IMR-90 (cell line): ENCODE results near the gene CYYR1. TPM values are rescaled to one million over a fixed set of nuclear protein-coding genes. Genes with fewer than 3 reads are reported as not detected.

ENCODE experiments used
- ATAC-seq: fragments of 200-7000 bp; cut with Tn5 transposase; 2 replicates; pipeline ENCODE4 v1.9.1; 2020; ENCODE audit warnings: low read depth, mild to moderate bottlenecking, moderate library complexity
- BruUV-seq: library from RNA; stranded (reverse); fragments of 400-500 nt; replicated peaks from 2 replicates; lab custom pipeline; 2021; lab: Mats Ljungman, UMichigan
- CTCF ChIA-PET: fragments of 300-600 bp; formaldehyde crosslinking; extraction: SDS; loops from one replicate; lab custom pipeline; 2021; ENCODE audit warnings: antibody characterized with exemption; lab: Yijun Ruan, JAX
- POLR2A ChIA-PET: fragments of 300-600 bp; sonication (Branson Sonifier 250); formaldehyde crosslinking; loops from one replicate; lab custom pipeline; 2022; ENCODE audit warnings: antibody characterized with exemption; ENCODE audit not compliant: unreplicated experiment; lab: Charles Lee
- DNase-seq: peaks from one replicate; pipeline ENCODE4 v3.0.0; 2013
- H2AFZ ChIP-seq: replicated peaks from 2 replicates; pipeline ENCODE3; 2013; ENCODE audit warnings: low read length, mild to moderate bottlenecking; ENCODE audit not compliant: poor library complexity
- H2AK5ac ChIP-seq: 2 replicates; pipeline ENCODE4 v1.6.1; 2013; ENCODE audit warnings: low read depth, low read length, inconsistent platforms
- H2AK9ac ChIP-seq: replicated peaks from 2 replicates; pipeline ENCODE3; 2013; ENCODE audit warnings: mild to moderate bottlenecking, low read depth, low read length, moderate library complexity; ENCODE audit not compliant: poor library complexity
- H2BK120ac ChIP-seq: 2 replicates; pipeline ENCODE4 v1.6.1; 2013; ENCODE audit warnings: low read depth, low read length, inconsistent platforms
- H2BK15ac ChIP-seq: 3 replicates; pipeline ENCODE4 v1.6.1; 2013; ENCODE audit warnings: low read depth, low read length, inconsistent platforms
- H2BK20ac ChIP-seq: 2 replicates; pipeline ENCODE4 v1.6.1; 2013; ENCODE audit warnings: low read depth, mild to moderate bottlenecking, inconsistent platforms, low read length, moderate library complexity
- H2BK5ac ChIP-seq: 2 replicates; pipeline ENCODE4 v1.6.1; 2013; ENCODE audit warnings: mild to moderate bottlenecking, low read depth, low read length, inconsistent platforms; ENCODE audit not compliant: poor library complexity, severe bottlenecking
- H3K14ac ChIP-seq: replicated peaks from 2 replicates; pipeline ENCODE4 v1.6.1; 2013; ENCODE audit warnings: low read depth, low read length, inconsistent platforms
- H3K18ac ChIP-seq: 2 replicates; pipeline ENCODE4 v1.6.1; 2013; ENCODE audit warnings: low read depth, low read length, control low read depth
- H3K23ac ChIP-seq: 2 replicates; pipeline ENCODE4 v1.6.1; 2013; ENCODE audit warnings: low read depth, low read length, inconsistent platforms
- H3K27ac ChIP-seq: 2 replicates; pipeline ENCODE4 v1.5.1; 2013; ENCODE audit warnings: mild to moderate bottlenecking, control low read depth, low read length; ENCODE audit not compliant: insufficient read depth
- H3K27me3 ChIP-seq: 2 replicates; pipeline ENCODE4 v1.6.1; 2013; ENCODE audit warnings: low read length; ENCODE audit not compliant: control insufficient read depth, insufficient read depth
- H3K36me3 ChIP-seq: 2 replicates; pipeline ENCODE4 v1.6.1; 2013; ENCODE audit warnings: low read length, mixed read lengths; ENCODE audit not compliant: control insufficient read depth, insufficient read depth
- H3K4ac ChIP-seq: 2 replicates; pipeline ENCODE4 v1.6.1; 2013; ENCODE audit warnings: low read depth, low read length, inconsistent platforms
- H3K4me1 ChIP-seq: 2 replicates; pipeline ENCODE4 v1.6.1; 2013; ENCODE audit warnings: low read length, mixed read lengths; ENCODE audit not compliant: control insufficient read depth, insufficient read depth
- H3K4me2 ChIP-seq: 2 replicates; pipeline ENCODE4 v1.6.1; 2013; ENCODE audit warnings: low read depth, mild to moderate bottlenecking, control low read depth, low read length, moderate library complexity
- H3K4me3 ChIP-seq: 2 replicates; pipeline ENCODE4 v1.5.1; 2013; ENCODE audit warnings: low read depth, mild to moderate bottlenecking, control low read depth, low read length, moderate library complexity; ENCODE audit not compliant: insufficient read depth
- H3K56ac ChIP-seq: 2 replicates; pipeline ENCODE4 v1.6.1; 2013; ENCODE audit warnings: low read length, inconsistent platforms; ENCODE audit not compliant: insufficient read depth; ENCODE audit errors: extremely low read depth
- H3K79me1 ChIP-seq, 2 experiments: 2 replicates each; pipeline ENCODE4 v1.6.1; 2013; ENCODE audit warnings: low read length in 2 of 2, inconsistent platforms in 1 of 2, low read depth in 1 of 2
- H3K9ac ChIP-seq: 2 replicates; pipeline ENCODE4 v1.6.1; 2013; ENCODE audit warnings: low read depth, low read length, control low read depth
- H3K9me1 ChIP-seq: 2 replicates; pipeline ENCODE4 v1.6.1; 2013; ENCODE audit warnings: low read length, inconsistent platforms; ENCODE audit not compliant: insufficient read depth
- H3K9me3 ChIP-seq: 2 replicates; pipeline ENCODE4 v1.6.1; 2013; ENCODE audit warnings: low read length; ENCODE audit not compliant: control insufficient read depth, insufficient read depth
- H4K20me1 ChIP-seq: 2 replicates; pipeline ENCODE4 v1.6.1; 2013; ENCODE audit warnings: low read length, inconsistent platforms; ENCODE audit not compliant: insufficient read depth
- H4K5ac ChIP-seq: 2 replicates; pipeline ENCODE4 v1.6.1; 2013; ENCODE audit warnings: mild to moderate bottlenecking, low read depth, low read length, control low read depth
- H4K8ac ChIP-seq, 2 experiments: 2 replicates each; pipeline ENCODE4 v1.6.1; 2013; ENCODE audit warnings: low read depth in 2 of 2, low read length in 2 of 2, control low read depth in 1 of 2, inconsistent platforms in 1 of 2
- H4K91ac ChIP-seq: 2 replicates; pipeline ENCODE4 v1.6.1; 2013; ENCODE audit warnings: low read depth, low read length, inconsistent platforms; ENCODE audit not compliant: insufficient read depth
- BHLHE40 ChIP-seq: fragments of 150-350 bp; IDR thresholded peaks from 2 replicates; pipeline ENCODE4 v1.6.1; 2016; ENCODE audit warnings: mild to moderate bottlenecking, low read depth, low read length
- CEBPB ChIP-seq: IDR thresholded peaks from 2 replicates; pipeline ENCODE4 v1.6.1; 2012; ENCODE audit warnings: low read depth, low read length, improper control_type of control experiment
- CHD1 ChIP-seq: IDR thresholded peaks from 2 replicates; pipeline ENCODE4 v1.6.1; 2012; ENCODE audit warnings: low read depth, low read length, improper control_type of control experiment
- FOS ChIP-seq: fragments of 150-350 bp; IDR thresholded peaks from 2 replicates; pipeline ENCODE4 v1.6.1; 2016; ENCODE audit warnings: low read depth, low read length
- MAFK ChIP-seq: IDR thresholded peaks from 2 replicates; pipeline ENCODE4 v1.6.1; 2012; ENCODE audit warnings: low read depth, low read length, improper control_type of control experiment
- MAZ ChIP-seq: IDR thresholded peaks from 2 replicates; pipeline ENCODE4 v1.6.1; 2012; ENCODE audit warnings: low read depth, mild to moderate bottlenecking, low read length, improper control_type of control experiment, moderate library complexity, borderline replicate concordance
- MXI1 ChIP-seq: IDR thresholded peaks from 2 replicates; pipeline ENCODE4 v1.6.1; 2012; ENCODE audit warnings: low read depth, mild to moderate bottlenecking, low read length, moderate library complexity, borderline replicate concordance
- NFE2L2 ChIP-seq: fragments of 150-350 bp; IDR thresholded peaks from 2 replicates; pipeline ENCODE4 v1.6.1; 2016; ENCODE audit warnings: low read depth, mild to moderate bottlenecking, low read length
- POLR2A ChIP-seq: IDR thresholded peaks from 2 replicates; pipeline ENCODE4 v1.6.1; 2012; ENCODE audit warnings: mild to moderate bottlenecking, low read depth, low read length
- RAD21 ChIP-seq: IDR thresholded peaks from 2 replicates; pipeline ENCODE4 v1.6.1; 2012; ENCODE audit warnings: low read length, improper control_type of control experiment
- RCOR1 ChIP-seq: IDR thresholded peaks from 2 replicates; pipeline ENCODE4 v1.6.1; 2012; ENCODE audit warnings: mild to moderate bottlenecking, low read length, improper control_type of control experiment; ENCODE audit not compliant: insufficient replicate concordance
- RFX5 ChIP-seq: IDR thresholded peaks from 2 replicates; pipeline ENCODE4 v1.8.0; 2012; ENCODE audit warnings: low read depth, mild to moderate bottlenecking, low read length, moderate library complexity
- SMC3 ChIP-seq: fragments of 150-350 bp; IDR thresholded peaks from 2 replicates; pipeline ENCODE4 v1.6.1; 2016; ENCODE audit warnings: low read depth, mild to moderate bottlenecking, antibody characterized with exemption, low read length, moderate library complexity
- WGBS, 2 experiments: methylation state at CpG; one replicate each; pipeline versions ENCODE4 v1.1.5 to v1.1.7; 2013; ENCODE audit warnings: missing lambda C conversion rate in 2 of 2; ENCODE audit not compliant: insufficient read length in 1 of 2; ENCODE audit errors: extremely low coverage in 2 of 2; 5-methylcytosine and 5-hydroxymethylcytosine counted together
- dilution Hi-C: fragments of 300-500 bp; cut with HindIII; formaldehyde crosslinking; loops from one replicate; pipeline ENCODE4 v1.14.3; 2018; ENCODE audit warnings: low sequenced_read_pairs; ENCODE audit not compliant: unreplicated experiment
- in situ Hi-C: fragments of 300-500 bp; cut with MboI; formaldehyde crosslinking; loops from 3 replicates; pipeline ENCODE4 v1.14.3; 2019; ENCODE audit warnings: low sequenced_read_pairs, inconsistent platforms, mixed read lengths
- intact Hi-C: fragments of 100-400 bp; cut with micrococcal nuclease; formaldehyde crosslinking; loops from 2 replicates; pipeline ENCODE4 v1.10.0; 2022
- polyA plus RNA-seq, 3 experiments: library from polyadenylated mRNA; depleted of rRNA; stranded (reverse); fragments of >200 nt; gene quantifications; 2 replicates each; pipeline ENCODE4 v1.2.3, GENCODE V29; 2012; ENCODE audit warnings: low replicate concordance in 1 of 3
- total RNA-seq: library from RNA; depleted of rRNA; stranded (reverse); fragments of >200 nt; gene quantifications from 2 replicates; pipeline ENCODE4 v1.2.3, GENCODE V29; 2012
- TF ChIP-seq, protein P1 (sequence below): fragments of 150-350 bp; IDR thresholded peaks from 2 replicates; pipeline ENCODE4 v1.6.1; 2017; ENCODE audit warnings: mild to moderate bottlenecking, antibody characterized with exemption, low read length, low read depth
- TF ChIP-seq, protein P2 (sequence below): conservative IDR thresholded peaks from 2 replicates; pipeline ENCODE4 v1.5.1; 2012; ENCODE audit warnings: mild to moderate bottlenecking, low read depth, low read length, improper control_type of control experiment
- TF ChIP-seq, protein P3 (sequence below): fragments of 150-350 bp; IDR thresholded peaks from 2 replicates; pipeline ENCODE4 v1.6.1; 2016; ENCODE audit warnings: low read depth, mild to moderate bottlenecking, low read length, moderate library complexity, borderline replicate concordance

Gene CYYR1
- total and polyA plus RNA-seq, 2 of the 4 experiments (the other 2 are of a cell fraction), result not detected

DNA sequence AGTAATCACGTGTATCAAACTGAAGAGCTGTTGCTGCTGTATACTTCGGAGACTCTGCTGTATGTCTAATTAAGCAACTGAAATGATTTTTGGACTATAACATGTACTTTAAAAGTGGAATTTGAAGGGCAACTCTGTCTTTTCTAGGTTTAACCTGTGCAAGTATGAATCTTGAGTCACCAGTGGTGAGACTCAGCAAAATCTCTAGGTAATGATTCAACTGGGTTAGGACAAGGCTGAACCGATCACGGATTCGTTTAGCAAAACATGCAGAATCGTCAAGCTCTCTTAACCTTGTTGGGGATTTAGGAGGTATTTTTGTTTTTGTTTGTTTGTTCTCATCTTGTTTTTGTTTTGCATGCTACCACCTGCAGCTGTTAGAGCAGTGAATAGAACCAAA, 149.6 kb downstream of the CYYR1 start:
- Histone ChIP-seq H3K79me1 (no peaks in the 10 kb centered on the region), H2BK20ac (no peak overlapping the region), H3K14ac (no peak overlapping the region), H3K4me3 (no peak overlapping the region), H2BK120ac (no peak overlapping the region), H3K18ac (no peak overlapping the region), H3K4me2 (no peak overlapping the region), H3K27ac (no peak overlapping the region), H3K4me1 (no peaks in the 10 kb centered on the region), H3K27me3 (no peaks in the 10 kb centered on the region), H3K23ac (no peak overlapping the region), H2BK5ac (no peak overlapping the region), H2AFZ (no peak overlapping the region), H3K36me3 (no peaks in the 10 kb centered on the region), H2AK5ac (no peak overlapping the region), H4K20me1 (no peaks in the 10 kb centered on the region), H2BK15ac (no peak overlapping the region), H3K9ac (no peak overlapping the region), H4K5ac (no peak overlapping the region), H3K9me1 (no peaks in the 10 kb centered on the region), H3K4ac (no peak overlapping the region), H4K91ac (no peak overlapping the region), H3K9me3 (no peaks in the 10 kb centered on the region), H3K56ac (no peak overlapping the region), H4K8ac (no peak overlapping the region), H2AK9ac (no peak overlapping the region)
- dilution Hi-C loops (no loop called here), intact Hi-C loops (no loop called here), in situ Hi-C loops (no loop called here)
- BruUV-seq, result no TSS peak
- no peak for ATAC-seq
- WGBS, 2 experiments, result 100% methylated on average over 1 of the region's 6 CpGs; no CpG with 5 or more reads in 1 of the 2 experiments
- DNase-seq, result no peak
- TF ChIP-seq MXI1 (no peak), CHD1 (no peak), MAZ (no peak), NFE2L2 (no peak), BHLHE40 (no peak), RCOR1 (no peak), FOS (no peak), CEBPB (no peak), POLR2A (no peak), RAD21 (no peak), RFX5 (no peak), MAFK (no peak), SMC3 (no peak)
- TF ChIP-seq, protein P1, sequence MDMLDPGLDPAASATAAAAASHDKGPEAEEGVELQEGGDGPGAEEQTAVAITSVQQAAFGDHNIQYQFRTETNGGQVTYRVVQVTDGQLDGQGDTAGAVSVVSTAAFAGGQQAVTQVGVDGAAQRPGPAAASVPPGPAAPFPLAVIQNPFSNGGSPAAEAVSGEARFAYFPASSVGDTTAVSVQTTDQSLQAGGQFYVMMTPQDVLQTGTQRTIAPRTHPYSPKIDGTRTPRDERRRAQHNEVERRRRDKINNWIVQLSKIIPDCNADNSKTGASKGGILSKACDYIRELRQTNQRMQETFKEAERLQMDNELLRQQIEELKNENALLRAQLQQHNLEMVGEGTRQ, result no peak
- TF ChIP-seq, protein P2, sequence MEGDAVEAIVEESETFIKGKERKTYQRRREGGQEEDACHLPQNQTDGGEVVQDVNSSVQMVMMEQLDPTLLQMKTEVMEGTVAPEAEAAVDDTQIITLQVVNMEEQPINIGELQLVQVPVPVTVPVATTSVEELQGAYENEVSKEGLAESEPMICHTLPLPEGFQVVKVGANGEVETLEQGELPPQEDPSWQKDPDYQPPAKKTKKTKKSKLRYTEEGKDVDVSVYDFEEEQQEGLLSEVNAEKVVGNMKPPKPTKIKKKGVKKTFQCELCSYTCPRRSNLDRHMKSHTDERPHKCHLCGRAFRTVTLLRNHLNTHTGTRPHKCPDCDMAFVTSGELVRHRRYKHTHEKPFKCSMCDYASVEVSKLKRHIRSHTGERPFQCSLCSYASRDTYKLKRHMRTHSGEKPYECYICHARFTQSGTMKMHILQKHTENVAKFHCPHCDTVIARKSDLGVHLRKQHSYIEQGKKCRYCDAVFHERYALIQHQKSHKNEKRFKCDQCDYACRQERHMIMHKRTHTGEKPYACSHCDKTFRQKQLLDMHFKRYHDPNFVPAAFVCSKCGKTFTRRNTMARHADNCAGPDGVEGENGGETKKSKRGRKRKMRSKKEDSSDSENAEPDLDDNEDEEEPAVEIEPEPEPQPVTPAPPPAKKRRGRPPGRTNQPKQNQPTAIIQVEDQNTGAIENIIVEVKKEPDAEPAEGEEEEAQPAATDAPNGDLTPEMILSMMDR, result no peak
- TF ChIP-seq, protein P3, sequence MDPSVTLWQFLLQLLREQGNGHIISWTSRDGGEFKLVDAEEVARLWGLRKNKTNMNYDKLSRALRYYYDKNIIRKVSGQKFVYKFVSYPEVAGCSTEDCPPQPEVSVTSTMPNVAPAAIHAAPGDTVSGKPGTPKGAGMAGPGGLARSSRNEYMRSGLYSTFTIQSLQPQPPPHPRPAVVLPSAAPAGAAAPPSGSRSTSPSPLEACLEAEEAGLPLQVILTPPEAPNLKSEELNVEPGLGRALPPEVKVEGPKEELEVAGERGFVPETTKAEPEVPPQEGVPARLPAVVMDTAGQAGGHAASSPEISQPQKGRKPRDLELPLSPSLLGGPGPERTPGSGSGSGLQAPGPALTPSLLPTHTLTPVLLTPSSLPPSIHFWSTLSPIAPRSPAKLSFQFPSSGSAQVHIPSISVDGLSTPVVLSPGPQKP, result no peak
- ChIA-PET POLR2A (no interaction called here), CTCF (no interaction called here)
